PC-3 (cell line): Measurements from ENCODE around the gene UNG. TPM values are rescaled to one million over a fixed set of nuclear protein-coding genes. Genes with fewer than 3 reads are reported as not detected.
"Not testable (repeated sequence)": the region's sequence is repeated elsewhere in the genome, so short reads cannot be mapped to it uniquely, and the experiment has no call there.

Experiments
- ATAC-seq: fragments of 200-7000 bp; cut with Tn5 transposase; 2 replicates; pipeline ENCODE4 v1.9.1; 2020; ENCODE audit warnings: mild to moderate bottlenecking, moderate library complexity
- BruUV-seq: library from RNA; stranded (reverse); fragments of 400-500 nt; replicated peaks from 2 replicates; lab custom pipeline; 2021; lab: Mats Ljungman, UMichigan
- CTCF ChIA-PET: fragments of 300-600 bp; sonication (Branson Sonifier 250); formaldehyde crosslinking; loops from one replicate; lab custom pipeline; 2022; ENCODE audit warnings: antibody characterized with exemption; lab: Charles Lee
- POLR2A ChIA-PET: fragments of 300-600 bp; sonication (Branson Sonifier 250); formaldehyde crosslinking; loops from one replicate; lab custom pipeline; 2022; ENCODE audit warnings: antibody characterized with exemption; ENCODE audit not compliant: unreplicated experiment; lab: Charles Lee
- DNase-seq: peaks from one replicate; pipeline ENCODE4 v3.0.0-alpha.2; 2015
- H2AFZ ChIP-seq: fragments of 300-600 bp; sonication (generic); 2 replicates; pipeline ENCODE4 v1.6.0; 2016; ENCODE audit warnings: antibody characterized with exemption, low read length
- H3F3A ChIP-seq: fragments of 300-600 bp; sonication (generic); one replicate; pipeline ENCODE4 v1.6.0; 2017; ENCODE audit warnings: antibody characterized with exemption, low read length, control low read depth, mild to moderate bottlenecking; ENCODE audit not compliant: unreplicated experiment
- H3K27ac ChIP-seq: fragments of 300-600 bp; sonication (generic); 2 replicates; pipeline ENCODE4 v1.5.1; 2016; ENCODE audit warnings: mild to moderate bottlenecking, low read length
- H3K27me3 ChIP-seq: fragments of 300-600 bp; sonication (generic); 2 replicates; pipeline ENCODE4 v1.6.1; 2016; ENCODE audit warnings: low read length, mixed read lengths
- H3K36me3 ChIP-seq: fragments of 300-600 bp; sonication (generic); 2 replicates; pipeline ENCODE4 v1.6.1; 2016; ENCODE audit warnings: low read depth, mixed run types, low read length, mixed read lengths
- H3K4me1 ChIP-seq: fragments of 300-600 bp; sonication (generic); 2 replicates; pipeline ENCODE4 v1.5.1; 2016; ENCODE audit warnings: low read length; ENCODE audit not compliant: insufficient read depth
- H3K4me2 ChIP-seq: fragments of 300-600 bp; sonication (generic); 2 replicates; pipeline ENCODE4 v1.6.0; 2016; ENCODE audit warnings: low read length
- H3K4me3 ChIP-seq: fragments of 300-600 bp; sonication (generic); 2 replicates; pipeline ENCODE4 v1.5.1; 2016; ENCODE audit warnings: mild to moderate bottlenecking, low read length, mixed read lengths
- H3K79me2 ChIP-seq: fragments of 300-600 bp; sonication (generic); 2 replicates; pipeline ENCODE4 v1.6.1; 2017; ENCODE audit warnings: low read length, mixed read lengths
- H3K9ac ChIP-seq: fragments of 300-600 bp; sonication (generic); 2 replicates; pipeline ENCODE4 v1.6.0; 2016; ENCODE audit warnings: mild to moderate bottlenecking, low read length
- H3K9me2 ChIP-seq: fragments of 300-600 bp; sonication (generic); replicated peaks from 2 replicates; pipeline ENCODE4 v1.6.1; 2016; ENCODE audit warnings: mixed run types, low read length, mixed read lengths
- H3K9me3 ChIP-seq: fragments of 300-600 bp; sonication (generic); 2 replicates; pipeline ENCODE4 v1.6.1; 2016; ENCODE audit warnings: low read length, mixed read lengths
- H4K20me1 ChIP-seq: fragments of 300-600 bp; sonication (generic); 2 replicates; pipeline ENCODE4 v1.6.1; 2016; ENCODE audit warnings: low read length, mixed read lengths
- EZH2 ChIP-seq: fragments of 300-600 bp; sonication (generic); IDR thresholded peaks from one replicate; pipeline ENCODE4 v1.6.1; 2017; ENCODE audit warnings: antibody characterized with exemption, mild to moderate bottlenecking, low read length; ENCODE audit not compliant: unreplicated experiment
- EZH2phosphoT487 ChIP-seq: fragments of 300-600 bp; sonication (generic); IDR thresholded peaks from 2 replicates; pipeline ENCODE4 v1.6.1; 2018; ENCODE audit warnings: mild to moderate bottlenecking, antibody characterized with exemption, low read length, borderline replicate concordance
- intact Hi-C: fragments of 100-400 bp; cut with micrococcal nuclease; formaldehyde crosslinking; loops from 2 replicates; pipeline ENCODE4 v1.9.0; 2023
- total RNA-seq: library from RNA; depleted of rRNA; stranded (reverse); fragments of >200 nt; gene quantifications from 2 replicates; pipeline ENCODE4 v1.2.3, GENCODE V29; 2014
- TF ChIP-seq, protein P1 (sequence below): fragments of 300-600 bp; sonication (generic); conservative IDR thresholded peaks from 2 replicates; pipeline ENCODE4 v1.5.1; 2017; ENCODE audit warnings: antibody characterized with exemption, low read depth, mild to moderate bottlenecking, low read length

UNG gene
- total RNA-seq, 1 experiment from 2014 or later = 168 TPM

DNA sequence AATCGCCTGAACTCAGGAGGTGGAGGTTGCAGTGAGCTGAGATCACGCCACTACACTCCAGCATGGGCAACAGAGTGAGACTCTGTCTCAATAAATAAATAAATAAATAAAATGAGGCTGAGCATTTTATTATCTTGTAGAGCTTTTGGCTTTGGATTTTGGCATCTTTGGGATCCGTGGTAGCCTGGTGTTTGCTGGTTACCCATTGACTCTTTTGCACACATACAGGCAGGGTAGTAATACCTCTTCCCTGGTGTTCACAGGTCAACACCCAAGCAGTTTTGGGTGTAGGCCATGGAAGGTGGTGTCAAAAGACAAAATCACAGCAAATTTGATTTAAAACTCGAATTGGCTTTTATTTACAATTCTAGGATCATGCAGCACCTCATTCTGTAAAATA is 46.8 kb downstream of the UNG start:
- Histone ChIP-seq H2AFZ (no peak overlapping the region), H3K27ac (no peak overlapping the region), H3K79me2 (no peaks in the 10 kb centered on the region), H3K4me1 (peaks cover 8% of the 10 kb centered on the region; the same call in 1 of the 2 replicates), H3K27me3 (no peaks in the 10 kb centered on the region), H4K20me1 (no peaks in the 10 kb centered on the region), H3F3A (no peaks in the 10 kb centered on the region), H3K36me3 (no peaks in the 10 kb centered on the region), H3K9me3 (no peaks in the 10 kb centered on the region), H3K4me3 (no peak overlapping the region), H3K9me2 (no peaks in the 10 kb centered on the region), H3K4me2 (no peak overlapping the region), H3K9ac (no peak overlapping the region)
- no peak for TF ChIP-seq EZH2phosphoT487
- TF ChIP-seq EZH2 = no peak
- TF ChIP-seq, protein P1, sequence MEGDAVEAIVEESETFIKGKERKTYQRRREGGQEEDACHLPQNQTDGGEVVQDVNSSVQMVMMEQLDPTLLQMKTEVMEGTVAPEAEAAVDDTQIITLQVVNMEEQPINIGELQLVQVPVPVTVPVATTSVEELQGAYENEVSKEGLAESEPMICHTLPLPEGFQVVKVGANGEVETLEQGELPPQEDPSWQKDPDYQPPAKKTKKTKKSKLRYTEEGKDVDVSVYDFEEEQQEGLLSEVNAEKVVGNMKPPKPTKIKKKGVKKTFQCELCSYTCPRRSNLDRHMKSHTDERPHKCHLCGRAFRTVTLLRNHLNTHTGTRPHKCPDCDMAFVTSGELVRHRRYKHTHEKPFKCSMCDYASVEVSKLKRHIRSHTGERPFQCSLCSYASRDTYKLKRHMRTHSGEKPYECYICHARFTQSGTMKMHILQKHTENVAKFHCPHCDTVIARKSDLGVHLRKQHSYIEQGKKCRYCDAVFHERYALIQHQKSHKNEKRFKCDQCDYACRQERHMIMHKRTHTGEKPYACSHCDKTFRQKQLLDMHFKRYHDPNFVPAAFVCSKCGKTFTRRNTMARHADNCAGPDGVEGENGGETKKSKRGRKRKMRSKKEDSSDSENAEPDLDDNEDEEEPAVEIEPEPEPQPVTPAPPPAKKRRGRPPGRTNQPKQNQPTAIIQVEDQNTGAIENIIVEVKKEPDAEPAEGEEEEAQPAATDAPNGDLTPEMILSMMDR = no peak
- BruUV-seq = no TSS peak
- ChIA-PET CTCF (interaction anchor here (0.6 kb wide), 1 partner anchor 10 kb away, joined by 3 read pairs; no protein-coding TSS in a partner anchor), POLR2A (no interaction called here)
- intact Hi-C loops = no loop called here
- DNase-seq (no peak), ATAC-seq (no peak)

DNA sequence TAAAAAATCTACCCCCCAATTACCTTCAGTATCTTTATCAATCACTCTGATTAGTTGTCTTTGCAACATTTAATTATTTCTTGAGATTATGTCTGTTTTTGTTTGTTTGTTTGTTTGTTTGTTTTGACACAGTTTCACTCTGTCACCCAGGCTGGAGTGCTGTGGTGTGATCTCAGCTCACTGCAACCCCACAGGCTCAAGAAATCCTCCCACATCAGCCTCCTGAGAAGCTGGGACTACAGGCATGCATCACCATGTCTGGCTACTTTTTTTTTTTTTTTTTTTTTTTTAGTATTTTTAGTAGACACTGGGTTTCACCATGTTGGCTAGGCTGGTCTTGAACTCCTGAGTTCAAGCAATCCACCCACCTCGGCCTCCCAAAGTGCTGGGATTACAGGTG is 49.7 kb downstream of the UNG start:
- H3K4me1 ChIP-seq, H3K9me2 ChIP-seq, H3K27me3 ChIP-seq, H3K9ac ChIP-seq, H4K20me1 ChIP-seq, intact Hi-C loops, H2AFZ ChIP-seq, H3F3A ChIP-seq, H3K4me3 ChIP-seq, H3K9me3 ChIP-seq, CTCF ChIA-PET, H3K27ac ChIP-seq, H3K4me2 ChIP-seq, BruUV-seq, DNase-seq, ATAC-seq, H3K79me2 ChIP-seq, H3K36me3 ChIP-seq: not testable (repeated sequence)
- POLR2A ChIA-PET = interaction anchor here (0.5 kb wide), 1 partner anchor 35 kb away, joined by 3 read pairs; no protein-coding TSS in a partner anchor

DNA sequence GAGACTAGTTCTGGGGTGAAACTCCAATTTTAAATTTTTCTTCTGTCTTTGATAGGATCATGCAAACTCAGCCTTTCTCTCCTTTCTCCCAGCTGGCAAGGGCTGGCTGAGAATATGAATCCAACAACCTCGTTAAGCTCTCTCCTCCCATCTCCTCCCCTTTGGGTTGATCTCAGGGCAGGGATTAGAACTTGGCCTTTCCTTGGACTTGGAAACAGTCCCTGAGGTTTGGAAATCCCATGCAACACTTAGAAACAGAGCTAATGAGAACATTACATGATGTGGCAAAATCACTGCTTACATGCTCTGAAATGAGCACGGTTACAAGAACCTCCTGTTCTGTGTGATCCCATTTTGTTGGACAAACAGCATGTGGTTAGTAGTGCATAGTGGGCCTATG is 50.6 kb downstream of the UNG start:
- no peaks in the 10 kb centered on the region for H3F3A ChIP-seq
- H3K27ac ChIP-seq = no peak overlapping the region
- H3K79me2 ChIP-seq = no peaks in the 10 kb centered on the region
- no peak overlapping the region for H3K4me2 ChIP-seq
- peaks cover 8% of the 10 kb centered on the region; the same call in 1 of the 2 replicates for H3K4me1 ChIP-seq
- H3K9ac ChIP-seq = no peak overlapping the region
- H3K27me3 ChIP-seq = no peaks in the 10 kb centered on the region
- no peaks in the 10 kb centered on the region for H3K36me3 ChIP-seq
- ChIA-PET CTCF (no interaction called here), POLR2A (no interaction called here)
- intact Hi-C loops = no loop called here
- H3K9me3 ChIP-seq = no peaks in the 10 kb centered on the region
- no peak overlapping the region for H2AFZ ChIP-seq
- TF ChIP-seq EZH2phosphoT487 (no peak), EZH2 (no peak)
- TF ChIP-seq, protein P1 = no peak
- H3K4me3 ChIP-seq = no peak overlapping the region
- no peaks in the 10 kb centered on the region for H3K9me2 ChIP-seq
- no peak for DNase-seq
- no peaks in the 10 kb centered on the region for H4K20me1 ChIP-seq
- no peak for ATAC-seq
- BruUV-seq = no TSS peak
